Prostate gland (tissue), 2 donors: ENCODE results near the gene CCDC170. TPM values are rescaled to one million over a fixed set of nuclear protein-coding genes. Genes with fewer than 3 reads are reported as not detected.
"Not testable (repeated sequence)": the region's sequence is repeated elsewhere in the genome, so short reads cannot be mapped to it uniquely, and the experiment has no call there.

Source experiments
- DNase-seq: peaks from one replicate; pipeline ENCODE4 v3.0.0-alpha.2; 2019; ENCODE audit warnings: low spot score
- H3K27ac ChIP-seq, 2 donors: fragments of 200-600 bp; sonication (generic); 2 replicates each; pipeline ENCODE4 v1.5.1; 2017 to 2019
- H3K27me3 ChIP-seq: fragments of 200-600 bp; sonication (generic); replicated peaks from 2 replicates; pipeline ENCODE4 v1.5.1; 2019; ENCODE audit not compliant: insufficient read depth
- H3K36me3 ChIP-seq, 2 donors: fragments of 200-600 bp; sonication (generic); 1 replicate in 1 of 2; 2 replicates in 1 of 2; pipeline versions ENCODE4 v1.5.1 to v1.8.1; 2017 to 2019
- H3K4me1 ChIP-seq: fragments of 200-600 bp; sonication (generic); replicated peaks from 2 replicates; pipeline ENCODE4 v1.5.1; 2019
- H3K4me3 ChIP-seq, 2 donors: fragments of 200-600 bp; sonication (generic); 2 replicates each; pipeline ENCODE4 v1.5.1; 2017 to 2019
- H3K9me3 ChIP-seq: fragments of 200-600 bp; sonication (generic); 2 replicates; pipeline ENCODE4 v1.5.1; 2017
- CTCF ChIP-seq, 4 experiments: fragments of 200-600 bp in 2 of 4; fragments of 450-650 bp in 2 of 4; sonication (generic) in 2 of 4; IDR thresholded peaks; 1 replicate in 3 of 4; 2 replicates in 1 of 4; pipeline ENCODE4 v1.5.1; 2016 to 2019; ENCODE audit warnings: antibody characterized with exemption in 4 of 4, mild to moderate bottlenecking in 2 of 4, moderate library complexity in 2 of 4
- POLR2A ChIP-seq: fragments of 450-650 bp; IDR thresholded peaks from one replicate; pipeline ENCODE4 v1.6.1; 2016; ENCODE audit warnings: antibody characterized with exemption, mild to moderate bottlenecking
- POLR2AphosphoS5 ChIP-seq: sonication (generic); formaldehyde crosslinking; IDR thresholded peaks from one replicate; pipeline ENCODE4 v1.6.1; 2017; ENCODE audit warnings: antibody characterized with exemption
- WGBS: methylation state at CpG from one replicate; pipeline ENCODE4 v1.1.5; 2018; 5-methylcytosine and 5-hydroxymethylcytosine counted together
- intact Hi-C: fragments of 100-400 bp; cut with DNase I; formaldehyde crosslinking; loops from one replicate; pipeline ENCODE4 v1.14.2; 2022
- total RNA-seq, 2 donors: library from RNA; depleted of rRNA; stranded (reverse); fragments of >200 nt; gene quantifications; one replicate each; pipeline ENCODE4 v1.1.0, GENCODE V29; 2016

CCDC170 gene
- under 1 TPM; 0.32 to 0.85 TPM for total RNA-seq

- intact Hi-C loops = no loop called here
- under 1% methylated on average over 32 of the region's 58 CpGs for WGBS
- Histone ChIP-seq H3K4me3 (peak within 1 kb of the TSS; percentile 55 to 56), H3K27me3 (no peaks in the 10 kb centered on the region), H3K4me1 (no peaks in the 10 kb centered on the region), H3K27ac (peak within 1 kb of the TSS; percentile 41 to 62), H3K36me3 (no peaks in the 10 kb centered on the region), H3K9me3 (no peaks in the 10 kb centered on the region)
- no peak for TF ChIP-seq POLR2A
- no peak for TF ChIP-seq POLR2AphosphoS5
- no peak for TF ChIP-seq CTCF (IDR thresholded peaks at IDR 0.05)
- no peak for DNase-seq
Observed at GRCh38 chr6:151493804-151494234, at the start of gene CCDC170. Gene CCDC170 (plus strand): TSS chr6:151494017. CDS start chr6:151494129, 112 bp downstream.

- no peaks in the 10 kb centered on the region for H3K9me3 ChIP-seq
- DNase-seq = no peak
- no peak overlapping the region for H3K4me3 ChIP-seq
- TF ChIP-seq POLR2A (no peak), CTCF (IDR thresholded peaks at IDR 0.05) (no peak), POLR2AphosphoS5 (no peak)
- H3K4me1 ChIP-seq = no peaks in the 10 kb centered on the region
- 39% methylated on average over 5 of the region's 5 CpGs for WGBS
- intact Hi-C loops = loop anchor here (10.0 kb wide), 1 partner anchor 319 kb away; no protein-coding TSS in a partner anchor
- no peaks in the 10 kb centered on the region for H3K27me3 ChIP-seq
- no peak overlapping the region for H3K27ac ChIP-seq
- no peaks in the 10 kb centered on the region for H3K36me3 ChIP-seq
Observed at GRCh38 chr6:151445482-151445881, 48.3 kb upstream of the CCDC170 start.

GRCh38 chr6:151447237-151447636 lies 46.6 kb upstream of the CCDC170 start:
- intact Hi-C loops = loop anchor here (10.0 kb wide), 1 partner anchor 318 kb away; no protein-coding TSS in a partner anchor
- Histone ChIP-seq H3K27ac (no peak overlapping the region), H3K4me1 (no peaks in the 10 kb centered on the region), H3K27me3 (no peaks in the 10 kb centered on the region), H3K36me3 (no peaks in the 10 kb centered on the region), H3K9me3 (no peaks in the 10 kb centered on the region), H3K4me3 (no peak overlapping the region)
- DNase-seq = no peak
- 89% methylated on average over 4 of the region's 4 CpGs for WGBS
- TF ChIP-seq CTCF (IDR thresholded peaks at IDR 0.05) = no peak
- no peak for TF ChIP-seq POLR2A
- no peak for TF ChIP-seq POLR2AphosphoS5

- intact Hi-C loops = loop anchor here (10.0 kb wide), 1 partner anchor 316 kb away; no protein-coding TSS in a partner anchor
Observed at GRCh38 chr6:151448623-151449022, 45.2 kb upstream of the CCDC170 start.

GRCh38 chr6:151450928-151451327 lies 42.9 kb upstream of the CCDC170 start:
- H3K9me3 ChIP-seq, H3K27ac ChIP-seq, H3K27me3 ChIP-seq, H3K36me3 ChIP-seq, H3K4me1 ChIP-seq, DNase-seq: not testable (repeated sequence)
- 71% methylated on average over 6 of the region's 6 CpGs for WGBS
- intact Hi-C loops = loop anchor here (5.0 kb wide), 1 partner anchor 44 kb away; no protein-coding TSS in a partner anchor
- peak overlapping the region in 1 of 2 donors; percentile 80 for H3K4me3 ChIP-seq

More at GRCh38 chr6:151448623-151449022, 45.2 kb upstream of the CCDC170 start:
- Histone ChIP-seq H3K9me3 (no peaks in the 10 kb centered on the region), H3K4me1 (peaks cover 6% of the 10 kb centered on the region), H3K36me3 (no peaks in the 10 kb centered on the region), H3K27me3 (no peaks in the 10 kb centered on the region), H3K4me3 (no peak overlapping the region), H3K27ac (no peak overlapping the region)
- TF ChIP-seq POLR2AphosphoS5 (no peak), POLR2A (no peak), CTCF (IDR thresholded peaks at IDR 0.05) (no peak)
- DNase-seq = no peak
- WGBS = 92% methylated on average over 12 of the region's 12 CpGs
